Left ventricle myocardium inferior (tissue), 1 donor: ENCODE data around the gene KCTD19. TPM values are rescaled to one million over a fixed set of nuclear protein-coding genes. Genes with fewer than 3 reads are reported as not detected.

Experiments
- DNase-seq: peaks from one replicate; pipeline ENCODE4 v3.0.0-alpha.2; 2020
- H3K27ac ChIP-seq: fragments of 200-600 bp; replicated peaks from 2 replicates; pipeline ENCODE4 v1.8.0; 2021
- H3K27me3 ChIP-seq: fragments of 200-600 bp; 2 replicates; pipeline ENCODE4 v1.8.0; 2021; ENCODE audit warnings: low read depth
- H3K36me3 ChIP-seq: fragments of 200-600 bp; 2 replicates; pipeline ENCODE4 v1.8.0; 2021
- H3K4me1 ChIP-seq: fragments of 200-600 bp; 2 replicates; pipeline ENCODE4 v1.8.0; 2021
- H3K4me3 ChIP-seq: fragments of 200-600 bp; 2 replicates; pipeline ENCODE4 v1.8.0; 2021; ENCODE audit warnings: mild to moderate bottlenecking, moderate library complexity
- H3K9me3 ChIP-seq: fragments of 200-600 bp; replicated peaks from 2 replicates; pipeline ENCODE4 v1.8.0; 2021
- intact Hi-C: fragments of 100-400 bp; cut with micrococcal nuclease; formaldehyde crosslinking; loops from one replicate; pipeline ENCODE4 v1.11.0; 2022
- total RNA-seq: library from RNA; stranded (reverse); fragmentation: NEBNext Ultra II Directional; extraction: Animal tissue kit (Norgen Biotek cat#: 25700); gene quantifications from one replicate; pipeline ENCODE4 v1.2.1, GENCODE V29; 2021
- TF ChIP-seq, protein P1 (sequence below): fragments of 200-600 bp; IDR thresholded peaks from 2 replicates; pipeline ENCODE4 v1.8.0; 2021; ENCODE audit warnings: antibody characterized with exemption, mild to moderate bottlenecking, borderline replicate concordance
- donor health status: DM: no; HTN: yes; CAD: no; lungs with severe emphysema.

Gene KCTD19
- total RNA-seq, 1 donor from 2014 or later = not detected

DNA sequence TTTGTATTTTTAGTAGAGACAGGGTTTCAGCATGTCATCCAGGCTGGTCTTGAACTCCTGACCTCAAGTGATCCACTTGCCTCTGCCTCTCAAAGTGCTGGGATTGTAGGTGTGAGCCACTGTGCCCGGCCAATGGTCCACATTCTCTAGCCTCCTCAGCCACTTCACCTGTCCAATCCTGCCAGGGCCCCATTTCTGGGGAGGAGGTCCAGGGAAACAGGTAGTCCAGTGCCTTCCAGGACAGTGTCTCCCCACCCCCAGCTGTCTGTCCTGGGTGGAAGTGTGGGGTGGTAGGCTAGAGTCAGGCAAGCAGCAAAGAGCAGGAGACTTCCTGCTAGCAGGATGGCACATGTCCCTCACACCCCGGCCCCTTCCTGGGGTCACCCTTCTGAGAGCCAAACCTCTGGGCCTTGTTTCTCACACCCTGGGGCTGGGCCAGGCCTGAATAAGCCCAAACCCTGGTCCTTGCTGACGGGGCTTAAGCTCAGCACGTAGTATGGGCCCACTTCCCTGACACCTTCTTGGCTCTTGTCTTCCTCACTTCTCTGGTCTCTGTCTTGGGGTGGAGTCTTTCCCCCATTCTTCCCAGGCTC, 84.3 kb downstream of the KCTD19 start:
- TF ChIP-seq, protein P1, sequence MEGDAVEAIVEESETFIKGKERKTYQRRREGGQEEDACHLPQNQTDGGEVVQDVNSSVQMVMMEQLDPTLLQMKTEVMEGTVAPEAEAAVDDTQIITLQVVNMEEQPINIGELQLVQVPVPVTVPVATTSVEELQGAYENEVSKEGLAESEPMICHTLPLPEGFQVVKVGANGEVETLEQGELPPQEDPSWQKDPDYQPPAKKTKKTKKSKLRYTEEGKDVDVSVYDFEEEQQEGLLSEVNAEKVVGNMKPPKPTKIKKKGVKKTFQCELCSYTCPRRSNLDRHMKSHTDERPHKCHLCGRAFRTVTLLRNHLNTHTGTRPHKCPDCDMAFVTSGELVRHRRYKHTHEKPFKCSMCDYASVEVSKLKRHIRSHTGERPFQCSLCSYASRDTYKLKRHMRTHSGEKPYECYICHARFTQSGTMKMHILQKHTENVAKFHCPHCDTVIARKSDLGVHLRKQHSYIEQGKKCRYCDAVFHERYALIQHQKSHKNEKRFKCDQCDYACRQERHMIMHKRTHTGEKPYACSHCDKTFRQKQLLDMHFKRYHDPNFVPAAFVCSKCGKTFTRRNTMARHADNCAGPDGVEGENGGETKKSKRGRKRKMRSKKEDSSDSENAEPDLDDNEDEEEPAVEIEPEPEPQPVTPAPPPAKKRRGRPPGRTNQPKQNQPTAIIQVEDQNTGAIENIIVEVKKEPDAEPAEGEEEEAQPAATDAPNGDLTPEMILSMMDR = no peak
- H3K36me3 ChIP-seq = peaks cover 27% of the 10 kb centered on the region
- no peak for DNase-seq
- H3K9me3 ChIP-seq = no peaks in the 10 kb centered on the region
- peak overlapping the region; percentile 98 for H3K27ac ChIP-seq
- intact Hi-C loops = loop anchor here (5.0 kb wide), 1 partner anchor 995 kb away; the partner anchor contains the start of gene ESRP2
- peaks cover 75% of the 10 kb centered on the region for H3K4me1 ChIP-seq
- H3K27me3 ChIP-seq = no peaks in the 10 kb centered on the region
- no peak overlapping the region for H3K4me3 ChIP-seq

DNA sequence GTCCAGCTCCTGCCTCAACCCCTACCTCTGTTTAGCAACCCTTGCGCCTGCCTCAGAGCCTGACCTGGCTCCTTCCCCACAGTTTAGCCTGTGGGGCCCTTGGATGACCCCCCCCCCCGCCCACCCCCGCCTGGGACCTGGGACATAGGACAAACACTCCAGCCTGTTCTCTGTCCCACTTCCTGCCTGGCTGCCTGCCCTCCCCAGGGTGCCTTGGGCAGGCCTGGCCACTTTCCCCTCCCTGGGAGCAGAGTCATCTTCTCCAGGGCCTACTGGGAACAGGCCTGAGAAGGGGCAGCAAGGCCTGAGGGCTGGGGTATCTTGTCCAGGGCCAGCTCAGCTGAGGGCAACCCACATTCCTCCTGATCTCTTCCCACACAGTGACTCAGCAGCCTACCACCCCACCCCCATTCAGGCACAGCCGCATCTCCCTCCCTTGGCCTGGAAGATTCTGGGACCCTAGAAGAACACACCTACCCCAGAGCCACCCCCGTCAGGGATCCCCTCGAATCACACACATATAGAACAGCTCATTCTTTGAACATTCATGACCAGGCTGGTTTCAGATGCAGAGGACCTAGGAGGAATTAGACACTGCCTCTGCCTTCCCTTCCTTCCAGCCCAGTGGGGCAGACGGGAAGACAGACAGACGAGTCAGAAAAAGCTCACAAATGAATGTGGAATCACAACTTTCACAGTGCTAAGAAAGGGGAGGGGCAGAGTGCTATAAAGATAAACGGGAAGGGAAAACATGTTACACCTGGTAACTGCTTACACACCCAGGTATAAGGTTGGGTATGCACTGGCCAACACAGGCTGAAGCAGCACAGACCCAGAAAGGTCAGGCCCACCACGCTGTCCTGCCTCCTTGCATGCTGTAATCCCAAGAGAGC, 85.3 kb downstream of the KCTD19 start:
- intact Hi-C loops = loop anchor here (5.0 kb wide), 1 partner anchor 996 kb away; the partner anchor contains the start of gene ESRP2
- DNase-seq = peak; percentile 81
- Histone ChIP-seq H3K27ac (peak overlapping the region; percentile 98), H3K9me3 (no peaks in the 10 kb centered on the region), H3K36me3 (peaks cover 36% of the 10 kb centered on the region), H3K4me1 (peaks cover 66% of the 10 kb centered on the region), H3K4me3 (peak overlapping the region; percentile 12), H3K27me3 (no peaks in the 10 kb centered on the region)
- TF ChIP-seq, protein P1 = no peak

DNA sequence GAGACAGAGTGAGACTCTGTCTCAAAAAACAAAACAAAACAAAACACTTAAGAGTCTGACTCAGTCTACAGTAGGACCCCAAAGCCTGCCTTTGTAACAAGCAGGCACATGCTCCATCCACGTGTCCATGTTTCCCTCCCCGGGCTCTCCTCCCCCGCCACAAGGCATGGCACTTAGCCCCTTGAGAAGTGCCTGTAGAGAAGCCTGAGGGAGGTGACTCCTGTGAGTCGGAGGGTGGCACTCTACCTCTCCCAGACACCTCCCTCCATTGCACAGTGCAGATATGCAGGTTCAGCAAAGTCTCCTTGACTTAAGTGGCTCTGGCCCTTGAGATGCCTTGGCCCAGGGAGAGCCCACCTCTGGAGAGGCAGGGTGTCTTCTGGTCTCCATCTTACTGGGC, 86.0 kb downstream of the KCTD19 start:
- TF ChIP-seq, protein P1 = no peak
- Histone ChIP-seq H3K4me3 (peak overlapping the region; percentile 12), H3K27me3 (no peaks in the 10 kb centered on the region), H3K27ac (peak overlapping the region; percentile 98), H3K4me1 (peaks cover 58% of the 10 kb centered on the region), H3K9me3 (no peaks in the 10 kb centered on the region), H3K36me3 (peaks cover 44% of the 10 kb centered on the region)
- DNase-seq = no peak
- intact Hi-C loops = loop anchor here (5.0 kb wide), 1 partner anchor 997 kb away; the partner anchor contains the start of gene ESRP2

Other genes with a start within 250 kb of the KCTD19 start
- 10.4 TPM for gene PHAF1, start 216.8 kb downstream of the KCTD19 start, total RNA-seq
- gene B3GNT9, start 175.7 kb downstream of the KCTD19 start, total RNA-seq = 9.8 TPM
- gene TRADD, start 166.8 kb downstream of the KCTD19 start, total RNA-seq = 9.8 TPM
- gene FBXL8, start 166.8 kb downstream of the KCTD19 start, total RNA-seq = 9.4 TPM
- gene HSF4, start 162.0 kb downstream of the KCTD19 start, total RNA-seq = 70.5 TPM
- 110 TPM for gene NOL3, start 156.2 kb downstream of the KCTD19 start, total RNA-seq
- gene MATCAP1, start 142.8 kb downstream of the KCTD19 start, total RNA-seq = 14.2 TPM
- 3.9 TPM for gene EXOC3L1, start 136.6 kb downstream of the KCTD19 start, total RNA-seq
- 35.9 TPM for gene E2F4, start 134.6 kb downstream of the KCTD19 start, total RNA-seq
- gene ELMO3, start 127.6 kb downstream of the KCTD19 start, total RNA-seq = 0.80 TPM
- gene TMEM208, start 99.6 kb downstream of the KCTD19 start, total RNA-seq = 11.5 TPM
- 18.0 TPM for gene FHOD1, start 79.3 kb downstream of the KCTD19 start, total RNA-seq
- 1.3 TPM for gene SLC9A5, start 77.8 kb downstream of the KCTD19 start, total RNA-seq
- gene PLEKHG4, start 47.2 kb downstream of the KCTD19 start, total RNA-seq = 1.1 TPM
- gene LRRC36, start 74 bp upstream of the KCTD19 start, total RNA-seq = not detected
- 15.5 TPM for gene TPPP3, start 66.8 kb upstream of the KCTD19 start, total RNA-seq
- 2.9 TPM for gene ZDHHC1, start 89.7 kb upstream of the KCTD19 start, total RNA-seq
- 0.99 TPM for gene HSD11B2, start 104.4 kb upstream of the KCTD19 start, total RNA-seq
- 65.8 TPM for gene ATP6V0D1, start 154.4 kb upstream of the KCTD19 start, total RNA-seq
- gene AGRP, start 156.8 kb upstream of the KCTD19 start, total RNA-seq = not detected
- gene RIPOR1, start 202.1 kb upstream of the KCTD19 start, total RNA-seq = 79.7 TPM
- gene CTCF, start 235.8 kb upstream of the KCTD19 start, total RNA-seq = 26.1 TPM